OCI-LY7 (cell line): ENCODE data around the gene SNTB2. TPM values are rescaled to one million over a fixed set of nuclear protein-coding genes. Genes with fewer than 3 reads are reported as not detected.

Experiments used
- BruUV-seq: library from RNA; stranded (reverse); fragments of 400-500 nt; replicated peaks from 2 replicates; lab custom pipeline; 2021; lab: Mats Ljungman, UMichigan
- CTCF ChIA-PET: fragments of 300-600 bp; sonication (Branson Sonifier 250); formaldehyde crosslinking; loops from one replicate; lab custom pipeline; 2022; ENCODE audit warnings: antibody characterized with exemption; ENCODE audit not compliant: unreplicated experiment; lab: Charles Lee
- POLR2A ChIA-PET: fragments of 300-600 bp; sonication (Branson Sonifier 250); formaldehyde crosslinking; loops from one replicate; lab custom pipeline; 2022; ENCODE audit warnings: antibody characterized with exemption; lab: Charles Lee
- DNase-seq: peaks from one replicate; pipeline ENCODE4 v3.0.0-alpha.2; 2015; ENCODE audit warnings: low spot score
- H2AFZ ChIP-seq: fragments of 200-600 bp; sonication (generic), shearing (Covaris generic); 2 replicates; pipeline ENCODE4 v1.6.1; 2014; ENCODE audit warnings: mild to moderate bottlenecking, antibody characterized with exemption, low read length, moderate library complexity
- H3K27ac ChIP-seq: fragments of 200-600 bp; sonication (generic); 2 replicates; pipeline ENCODE4 v1.5.1; 2014; ENCODE audit warnings: mixed run types, low read depth, mild to moderate bottlenecking, moderate library complexity, low read length, inconsistent platforms; ENCODE audit not compliant: poor library complexity, severe bottlenecking
- H3K36me3 ChIP-seq: fragments of 200-600 bp; sonication (generic); 2 replicates; pipeline ENCODE4 v1.6.1; 2014; ENCODE audit warnings: mild to moderate bottlenecking, antibody characterized with exemption, low read length, moderate library complexity, mixed read lengths; ENCODE audit not compliant: insufficient read depth
- H3K4me1 ChIP-seq: fragments of 200-600 bp; sonication (generic); 2 replicates; pipeline ENCODE4 v1.5.1; 2014; ENCODE audit warnings: mild to moderate bottlenecking, low read length; ENCODE audit not compliant: insufficient read depth, poor library complexity, severe bottlenecking
- H3K4me2 ChIP-seq: fragments of 200-600 bp; sonication (generic); 2 replicates; pipeline ENCODE4 v1.6.1; 2014; ENCODE audit warnings: mild to moderate bottlenecking, low read length
- H3K4me3 ChIP-seq: fragments of 200-600 bp; sonication (generic); 2 replicates; pipeline ENCODE4 v1.5.1; 2014; ENCODE audit warnings: mild to moderate bottlenecking, low read depth, low read length; ENCODE audit not compliant: poor library complexity, severe bottlenecking
- H3K79me2 ChIP-seq: fragments of 200-600 bp; sonication (generic); 2 replicates; pipeline ENCODE4 v1.6.1; 2016; ENCODE audit warnings: low read depth, mild to moderate bottlenecking, low read length, moderate library complexity, mixed read lengths; ENCODE audit not compliant: insufficient read depth
- H3K9me2 ChIP-seq: fragments of 200-600 bp; sonication (generic); 2 replicates; pipeline ENCODE4 v1.6.1; 2016; ENCODE audit warnings: mild to moderate bottlenecking, low read length, mixed read lengths; ENCODE audit not compliant: insufficient read depth
- H3K9me3 ChIP-seq: fragments of 200-600 bp; sonication (generic); 2 replicates; pipeline ENCODE4 v1.6.1; 2014; ENCODE audit warnings: mild to moderate bottlenecking, mixed run types, low read length, mixed read lengths
- H4K20me1 ChIP-seq: fragments of 200-600 bp; sonication (generic); 2 replicates; pipeline ENCODE4 v1.6.1; 2014; ENCODE audit warnings: mild to moderate bottlenecking, antibody characterized with exemption, low read length, moderate library complexity, mixed read lengths; ENCODE audit not compliant: insufficient read depth
- CTCF ChIP-seq: fragments of 200-600 bp; sonication (generic); conservative IDR thresholded peaks from 2 replicates; pipeline ENCODE4 v1.5.1; 2014; ENCODE audit warnings: mild to moderate bottlenecking, antibody characterized with exemption, low read length, moderate library complexity, mixed read lengths
- EZH2phosphoT487 ChIP-seq: fragments of 200-600 bp; sonication (generic); IDR thresholded peaks from 2 replicates; pipeline ENCODE4 v1.6.1; 2018; ENCODE audit warnings: low read depth, borderline replicate concordance, mild to moderate bottlenecking, mixed run types, antibody characterized with exemption, low read length, moderate library complexity, mixed read lengths
- intact Hi-C: fragments of 100-400 bp; cut with micrococcal nuclease; formaldehyde crosslinking; loops from one replicate; pipeline ENCODE4 v1.10.0; 2022; ENCODE audit not compliant: unreplicated experiment
- total RNA-seq, 2 experiments: library from RNA; depleted of rRNA in 1 of 2; stranded (reverse); fragments of >200 nt in 1 of 2; shearing (Covaris generic) in 1 of 2; gene quantifications; 2 replicates each; pipeline ENCODE4 v1.2.3, GENCODE V29; 2014 to 2022

Gene SNTB2
- total RNA-seq, 2 experiments from 2014 or later: 21.2 to 34.1 TPM

GRCh38 chr16:69223882-69224281 is 36.9 kb downstream of the SNTB2 start:
- CTCF ChIA-PET: no interaction called here
- Histone ChIP-seq H3K9me2 (no peaks in the 10 kb centered on the region), H3K36me3 (no peaks in the 10 kb centered on the region), H3K27ac (no peak overlapping the region), H4K20me1 (no peaks in the 10 kb centered on the region; the same call in 1 of the 2 replicates), H3K4me3 (no peak overlapping the region), H3K9me3 (no peaks in the 10 kb centered on the region), H2AFZ (no peak overlapping the region), H3K4me1 (no peaks in the 10 kb centered on the region), H3K79me2 (no peaks in the 10 kb centered on the region), H3K4me2 (no peak overlapping the region)
- no peak for DNase-seq
- intact Hi-C loops: no loop called here
- POLR2A ChIA-PET: no interaction called here
- TF ChIP-seq CTCF (no peak), EZH2phosphoT487 (no peak)
- no TSS peak for BruUV-seq

DNA sequence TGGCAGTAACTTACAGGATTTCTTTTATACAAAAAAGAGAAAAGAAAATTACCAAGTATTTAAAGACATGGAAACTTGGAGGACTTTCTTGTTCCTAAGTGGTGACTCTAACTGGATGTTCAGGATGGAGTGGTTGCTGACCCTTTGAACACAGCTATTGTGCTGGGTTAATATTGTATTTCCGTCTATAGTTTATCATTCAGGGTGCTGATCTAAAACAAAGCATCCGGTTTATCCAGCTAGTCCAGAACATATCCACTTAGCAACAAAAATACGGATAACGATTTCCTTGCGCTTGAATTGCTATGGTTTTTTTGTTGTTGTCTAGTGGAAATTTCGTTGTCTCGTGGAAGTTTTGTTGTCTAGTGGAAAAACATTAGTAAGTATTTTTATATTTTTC is 38.2 kb downstream of the SNTB2 start:
- H3K4me2 ChIP-seq: no peak overlapping the region
- H3K36me3 ChIP-seq: no peaks in the 10 kb centered on the region
- no peaks in the 10 kb centered on the region for H3K9me2 ChIP-seq
- H2AFZ ChIP-seq: no peak overlapping the region
- H3K27ac ChIP-seq: no peak overlapping the region
- no TSS peak for BruUV-seq
- intact Hi-C loops: no loop called here
- H3K9me3 ChIP-seq: no peaks in the 10 kb centered on the region
- TF ChIP-seq CTCF (no peak), EZH2phosphoT487 (no peak)
- H3K4me1 ChIP-seq: no peaks in the 10 kb centered on the region
- ChIA-PET CTCF (no interaction called here), POLR2A (no interaction called here)
- DNase-seq: no peak
- no peak overlapping the region for H3K4me3 ChIP-seq
- H4K20me1 ChIP-seq: no peaks in the 10 kb centered on the region
- H3K79me2 ChIP-seq: no peaks in the 10 kb centered on the region

GRCh38 chr16:69233124-69233523 is 46.2 kb downstream of the SNTB2 start:
- Histone ChIP-seq H3K27ac (no peak overlapping the region), H2AFZ (no peak overlapping the region), H3K4me2 (no peak overlapping the region), H4K20me1 (0 out of 2 replicates have a peak, but pooled peaks cover 5% of the 10 kb centered on the region), H3K36me3 (no peaks in the 10 kb centered on the region), H3K4me3 (no peak overlapping the region), H3K4me1 (no peaks in the 10 kb centered on the region), H3K79me2 (no peaks in the 10 kb centered on the region), H3K9me3 (no peaks in the 10 kb centered on the region), H3K9me2 (no peaks in the 10 kb centered on the region)
- no peak for DNase-seq
- ChIA-PET CTCF (no interaction called here), POLR2A (interaction anchor here (0.6 to 0.8 kb wide), 2 partner anchors 11 to 116 kb away, joined by 3 read pairs; no protein-coding TSS in a partner anchor)
- intact Hi-C loops: no loop called here
- BruUV-seq: no TSS peak
- TF ChIP-seq EZH2phosphoT487: no peak
- no peak for TF ChIP-seq CTCF
